Pancreas (tissue), 10 donors: Measurements from ENCODE around the gene COX6B2. TPM values are rescaled to one million over a fixed set of nuclear protein-coding genes. Genes with fewer than 3 reads are reported as not detected.

Experiments
- ATAC-seq, 4 donors: fragments of 200-7000 bp; cut with Tn5 transposase; one replicate each; pipeline versions ENCODE4 v1.8.0 to v1.9.1; 2020; ENCODE audit warnings: mild to moderate bottlenecking in 4 of 4, moderate library complexity in 4 of 4
- DNase-seq, 6 donors: peaks; one replicate each; pipeline ENCODE4 v3.0.0-alpha.2; 2020
- FAIRE-seq: peaks from 2 replicates; lab custom pipeline; 2012; peaks lifted over from hg19 to GRCh38; lab: Jason Lieb, UNC
- H3K27ac ChIP-seq, 4 donors: fragments of 200-600 bp; sonication (generic); 1 replicate in 3 of 4; 2 replicates in 1 of 4; pipeline versions ENCODE4 v1.5.0 to v1.8.0; 2020
- H3K27me3 ChIP-seq, 4 donors: fragments of 200-600 bp; one replicate each; pipeline ENCODE4 v1.8.0; 2021
- H3K36me3 ChIP-seq, 3 donors: fragments of 200-600 bp; sonication (generic) in 1 of 3; one replicate each; pipeline versions ENCODE4 v1.5.0 to v1.8.0; 2020 to 2021
- H3K4me1 ChIP-seq, 3 donors: fragments of 200-600 bp; one replicate each; pipeline ENCODE4 v1.8.0; 2021
- H3K4me3 ChIP-seq, 4 donors: fragments of 200-600 bp; sonication (generic) in 2 of 4; one replicate each; pipeline versions ENCODE4 v1.5.0 to v1.8.0; 2020 to 2021
- H3K9me3 ChIP-seq, 4 donors: fragments of 200-600 bp; one replicate each; pipeline ENCODE4 v1.8.0; 2021
- CTCF ChIP-seq, 4 donors: fragments of 200-600 bp; sonication (generic) in 3 of 4; IDR thresholded peaks; one replicate each; pipeline versions ENCODE4 v1.5.0 to v1.8.0; 2021; ENCODE audit warnings: antibody characterized with exemption in 4 of 4
- WGBS, 2 donors: extraction: QIAGEN DNeasy Blood & Tissue Kit; methylation state at CpG; one replicate each; pipeline ENCODE4 v1.1.7; 2013; 5-methylcytosine and 5-hydroxymethylcytosine counted together
- intact Hi-C, 3 donors: fragments of 100-400 bp; cut with DNase I; formaldehyde crosslinking; loops; one replicate each; pipeline versions ENCODE4 v1.11.1 to v1.14.2; 2022
- polyA plus RNA-seq, 2 donors: library from polyadenylated mRNA; stranded (reverse); fragments of 200-250 nt; gene quantifications; one replicate each; pipeline ENCODE4 v1.2.3, GENCODE V29; 2013
- total RNA-seq, 6 donors: library from RNA; stranded (reverse); fragmentation: NEBNext Ultra II Directional in 4 of 6; extraction: Animal tissue kit (Norgen Biotek cat#: 25700) in 4 of 6; gene quantifications; one replicate each; pipeline versions ENCODE4 v1.2.1 to v1.2.4, GENCODE V29; 2021 to 2023
- donor health status: healthy with polysubstance abuse.
- donor health status: DM: no; HTN: no; CAD: no; lungs with moderate emphysema.
- donor health status: DM: no; HTN: no; CAD: no.
- donor health status: control.
- donor health status: control.
- donor health status: Bipolar disorder and iron deficiency.
- donor health status: DM: yes; HTN: yes; CAD: no.
- donor health status: DM: no; HTN: no; CAD: no.
- donor health status: DM: no; HTN: no; CAD: no.
- donor health status: DM: yes; HTN: yes; CAD: no.

Gene COX6B2
- total and polyA plus RNA-seq, 8 donors, result 0.28 to 0.62 (median 0.42) TPM; not detected in 5

GRCh38 chr19:55353803-55354697 lies 469 bp downstream of the COX6B2 start:
- Histone ChIP-seq H3K27ac (no peak overlapping the region), H3K27me3 (peaks cover 0 to 5% (median 0%) of the 10 kb centered on the region in 4 donors), H3K9me3 (no peaks in the 10 kb centered on the region), H3K36me3 (no peaks in the 10 kb centered on the region), H3K4me3 (peak overlapping the region in 3 of 4 donors; percentile 16 to 43 (median 18)), H3K4me1 (peaks cover 0 to 3% (median 0%) of the 10 kb centered on the region in 3 donors)
- intact Hi-C loops, result no loop called here
- ATAC-seq (peak; percentile 80 to 98 (median 89)), FAIRE-seq (no peak), DNase-seq (peak in 5 of 6 donors; percentile 64 to 84 (median 76))
- 2 to 4% methylated on average over 62 to 72 of the region's 72 CpGs for WGBS, 2 donors
- TF ChIP-seq CTCF (IDR thresholded peaks at IDR 0.05), result no peak

GRCh38 chr19:55353356-55353802 lies 1.1 kb downstream of the COX6B2 start:
- intact Hi-C loops, result no loop called here
- ATAC-seq, result peak in 1 of 4 donors; percentile 6

GRCh38 chr19:55352549-55353145 lies 1.9 kb downstream of the COX6B2 start:
- H3K27ac ChIP-seq, result no peak overlapping the region
- no peak for TF ChIP-seq CTCF (IDR thresholded peaks at IDR 0.05)
- H3K9me3 ChIP-seq, result no peaks in the 10 kb centered on the region
- peaks cover 0 to 3% (median 0%) of the 10 kb centered on the region in 3 donors for H3K4me1 ChIP-seq
- H3K36me3 ChIP-seq, result no peaks in the 10 kb centered on the region
- DNase-seq, result no peak
- intact Hi-C loops, result no loop called here
- peaks cover 0 to 5% (median 0%) of the 10 kb centered on the region in 4 donors for H3K27me3 ChIP-seq
- WGBS, 2 donors, result 42 to 44% methylated on average over 25 of the region's 25 CpGs
- ATAC-seq, result no peak
- FAIRE-seq, result no peak
- no peak overlapping the region for H3K4me3 ChIP-seq

More at GRCh38 chr19:55353356-55353802, 1.1 kb downstream of the COX6B2 start:
- TF ChIP-seq CTCF (IDR thresholded peaks at IDR 0.05), result no peak
- Histone ChIP-seq H3K9me3 (no peaks in the 10 kb centered on the region), H3K4me1 (peaks cover 0 to 3% (median 0%) of the 10 kb centered on the region in 3 donors), H3K27me3 (peaks cover 0 to 5% (median 0%) of the 10 kb centered on the region in 4 donors), H3K27ac (no peak overlapping the region), H3K4me3 (peak overlapping the region in 3 of 4 donors; percentile 16 to 43 (median 18)), H3K36me3 (no peaks in the 10 kb centered on the region)
- no peak for FAIRE-seq
- WGBS, 2 donors, result 2 to 3% methylated on average over 24 of the region's 24 CpGs
- DNase-seq, result no peak

- no peaks in the 10 kb centered on the region for H3K9me3 ChIP-seq
- TF ChIP-seq CTCF (IDR thresholded peaks at IDR 0.05), result no peak
- peaks cover 0 to 5% (median 0%) of the 10 kb centered on the region in 4 donors for H3K27me3 ChIP-seq
- no peak overlapping the region for H3K27ac ChIP-seq
- no peak for FAIRE-seq
- no peak for DNase-seq
- intact Hi-C loops, result no loop called here
- H3K4me1 ChIP-seq, result peaks cover 0 to 3% (median 0%) of the 10 kb centered on the region in 3 donors
- no peak overlapping the region for H3K4me3 ChIP-seq
- no peak for ATAC-seq
- 61 to 66% methylated on average over 6 of the region's 6 CpGs for WGBS, 2 donors
- H3K36me3 ChIP-seq, result no peaks in the 10 kb centered on the region
These were observed 2.5 kb downstream of the COX6B2 start for GRCh38 chr19:55352040-55352439.
